NCI-H2171 (cell line): ENCODE data around the gene TMEM40.
"Not testable (repeated sequence)": the region's sequence is repeated elsewhere in the genome, so short reads cannot be mapped to it uniquely, and the experiment has no call there.

ENCODE experiments used
- DNase-seq: peaks from one replicate; lab custom pipeline; 2025; lab: John Stamatoyannopoulos, UW

The TMEM40 gene

GRCh38 chr3:12775970-12776369, 16.9 kb upstream of the TMEM40 start:
- DNase-seq = not testable (repeated sequence)

- DNase-seq = no peak
These were observed 16.2 kb upstream of the TMEM40 start for GRCh38 chr3:12775226-12775625.

GRCh38 chr3:12774619-12775018, 15.6 kb upstream of the TMEM40 start:
- DNase-seq = no peak

GRCh38 chr3:12773710-12774086, 14.6 kb upstream of the TMEM40 start:
- DNase-seq = no peak

GRCh38 chr3:12773030-12773709, 14.1 kb upstream of the TMEM40 start:
- no peak for DNase-seq

GRCh38 chr3:12772462-12772861, 13.4 kb upstream of the TMEM40 start:
- DNase-seq = no peak

- no peak for DNase-seq
These were observed 12.2 kb upstream of the TMEM40 start for GRCh38 chr3:12771236-12771635.

GRCh38 chr3:12769761-12770160, 10.7 kb upstream of the TMEM40 start:
- DNase-seq = no peak

GRCh38 chr3:12768579-12769527, 9.8 kb upstream of the TMEM40 start:
- no peak for DNase-seq

- DNase-seq = no peak
These were observed 7.5 kb upstream of the TMEM40 start for GRCh38 chr3:12766541-12766940.

GRCh38 chr3:12764171-12764776, 5.2 kb upstream of the TMEM40 start:
- DNase-seq = no peak

- no peak for DNase-seq
These were observed 870 bp upstream of the TMEM40 start for GRCh38 chr3:12759693-12760565.

- DNase-seq = peak; percentile 19
These were observed 856 bp downstream of the TMEM40 start for GRCh38 chr3:12758025-12758781.

GRCh38 chr3:12756635-12757034, 2.4 kb downstream of the TMEM40 start:
- no peak for DNase-seq

- no peak for DNase-seq
These were observed 2.9 kb downstream of the TMEM40 start for GRCh38 chr3:12756175-12756574.

GRCh38 chr3:12755754-12756153, 3.3 kb downstream of the TMEM40 start:
- no peak for DNase-seq

GRCh38 chr3:12754313-12754712, 4.7 kb downstream of the TMEM40 start:
- no peak for DNase-seq

GRCh38 chr3:12753275-12754028, 5.6 kb downstream of the TMEM40 start:
- DNase-seq = no peak

- DNase-seq = no peak
These were observed 6.2 kb downstream of the TMEM40 start for GRCh38 chr3:12752809-12753208.

- no peak for DNase-seq
These were observed 7.0 kb downstream of the TMEM40 start for GRCh38 chr3:12752102-12752501.
